K562 (cell line): Measurements from ENCODE around the gene FADS1. TPM values are rescaled to one million over a fixed set of nuclear protein-coding genes. Genes with fewer than 3 reads are reported as not detected.

Source experiments
- ATAC-seq: fragments of 200-7000 bp; cut with Tn5 transposase; 3 replicates; pipeline ENCODE4 v1.9.1; 2020; ENCODE audit warnings: moderate library complexity
- BruUV-seq: library from RNA; stranded (reverse); fragments of 400-500 nt; replicated peaks from 2 replicates; lab custom pipeline; 2021; lab: Mats Ljungman, UMichigan
- CTCF ChIA-PET: fragments of 300-600 bp; formaldehyde crosslinking; extraction: SDS; loops from one replicate; lab custom pipeline; 2021; ENCODE audit warnings: low intra/inter-chr PET ratio; lab: Yijun Ruan, JAX
- POLR2A ChIA-PET: fragments of 300-600, 350-650 bp; sonication (Branson Sonifier 250); formaldehyde crosslinking; extraction: SDS; loops from one replicate; lab custom pipeline; 2021; ENCODE audit warnings: antibody characterized with exemption, inconsistent platforms; lab: Yijun Ruan, JAX
- DNase-seq, 4 experiments: peaks; one replicate each; pipeline versions ENCODE4 v3.0.0 to v3.0.0-alpha.2; 2011 to 2018; ENCODE audit warnings: low spot score in 3 of 4, mixed read lengths in 3 of 4; ENCODE audit errors: extremely low read depth in 1 of 4
- FAIRE-seq: peaks from 2 replicates; lab custom pipeline; 2011; peaks lifted over from hg19 to GRCh38; lab: Jason Lieb, UNC
- H2AFZ ChIP-seq: 2 replicates; pipeline ENCODE4 v1.6.0; 2011; ENCODE audit warnings: low read depth, low read length, control low read depth, inconsistent platforms
- H3K27ac ChIP-seq: fragments of 200-600 bp; 3 replicates; pipeline ENCODE4 v1.8.0; 2011; ENCODE audit warnings: low read depth, mild to moderate bottlenecking, control low read depth, inconsistent platforms, low read length, moderate library complexity, mixed read lengths; ENCODE audit errors: extremely low read depth
- H3K27me3 ChIP-seq, 2 experiments: fragments of 300-600 bp in 1 of 2; 2 replicates in 1 of 2; 3 replicates in 1 of 2; pipeline versions ENCODE4 v1.6.0 to v1.8.0; 2011; ENCODE audit warnings: inconsistent platforms in 2 of 2, low read length in 2 of 2, mild to moderate bottlenecking in 1 of 2, mixed read lengths in 1 of 2, moderate library complexity in 1 of 2; ENCODE audit not compliant: control insufficient read depth in 2 of 2, insufficient read depth in 2 of 2
- H3K36me3 ChIP-seq: fragments of 300-600 bp; 3 replicates; pipeline ENCODE4 v1.8.0; 2011; ENCODE audit warnings: mild to moderate bottlenecking, low read length, inconsistent platforms; ENCODE audit not compliant: control insufficient read depth, insufficient read depth
- H3K4me1 ChIP-seq, 2 experiments: fragments of 200-600 bp in 1 of 2; replicated peaks in 1 of 2; 2 replicates in 1 of 2; 3 replicates in 1 of 2; pipeline versions ENCODE4 v1.5.1 to v1.8.0; 2011; ENCODE audit warnings: inconsistent platforms in 2 of 2, low read length in 2 of 2, mild to moderate bottlenecking in 1 of 2, mixed read lengths in 1 of 2, moderate library complexity in 1 of 2; ENCODE audit not compliant: control insufficient read depth in 2 of 2, insufficient read depth in 2 of 2
- H3K4me2 ChIP-seq: 2 replicates; pipeline ENCODE4 v1.6.1; 2011; ENCODE audit warnings: low read length, control low read depth, inconsistent platforms, mixed read lengths; ENCODE audit not compliant: insufficient read depth
- H3K4me3 ChIP-seq: fragments of 200-600 bp; sonication (generic), shearing (Covaris generic); 2 replicates; pipeline ENCODE4 v1.5.1; 2016; ENCODE audit warnings: control low read depth, inconsistent platforms
- H3K79me2 ChIP-seq: fragments of 200-600 bp; 3 replicates; pipeline ENCODE4 v1.8.0; 2011; ENCODE audit warnings: low read length, inconsistent platforms; ENCODE audit not compliant: control insufficient read depth, insufficient read depth
- H3K9ac ChIP-seq, 2 experiments: 2 replicates each; pipeline versions ENCODE4 v1.6.0 to v1.6.1; 2011; ENCODE audit warnings: low read depth in 2 of 2, low read length in 2 of 2, control low read depth in 1 of 2, inconsistent platforms in 1 of 2, mild to moderate bottlenecking in 1 of 2, mixed read lengths in 1 of 2; ENCODE audit not compliant: insufficient read depth in 1 of 2
- H3K9me1 ChIP-seq: one replicate; pipeline ENCODE4 v1.6.0; 2011; ENCODE audit warnings: inconsistent platforms, mild to moderate bottlenecking, low read length, moderate library complexity; ENCODE audit not compliant: control insufficient read depth, insufficient read depth
- H3K9me3 ChIP-seq: replicated peaks from 2 replicates; pipeline ENCODE4 v1.5.1; 2011; ENCODE audit warnings: low read depth, low read length, inconsistent platforms; ENCODE audit not compliant: control insufficient read depth, insufficient read depth
- H4K20me1 ChIP-seq: replicated peaks from 2 replicates; pipeline ENCODE4 v1.6.1; 2011; ENCODE audit warnings: low read length, inconsistent platforms, mixed read lengths; ENCODE audit not compliant: control insufficient read depth, insufficient read depth
- FIP1L1 ChIP-seq: fragments of 200-400 bp; formaldehyde crosslinking; IDR thresholded peaks from 2 replicates; pipeline ENCODE4 v1.6.1; 2018; ENCODE audit warnings: mild to moderate bottlenecking, low read depth, low read length; ENCODE audit not compliant: poor library complexity, severe bottlenecking
- NR2C1 ChIP-seq, 2 experiments: fragments of 450-650 bp; IDR thresholded peaks; 2 replicates each; pipeline ENCODE4 v1.6.1; 2017; ENCODE audit warnings: mild to moderate bottlenecking in 2 of 2, antibody characterized with exemption in 1 of 2, inconsistent platforms in 1 of 2, missing compliant biosample characterization in 1 of 2, missing genetic modification characterization in 1 of 2
- NR2C2 ChIP-seq, 2 experiments: fragments of 200-800 bp in 1 of 2; sonication (Bioruptor generic) in 1 of 2; sonication (generic) in 1 of 2; formaldehyde crosslinking in 1 of 2; IDR thresholded peaks; 2 replicates each; pipeline versions ENCODE4 v1.6.1 to v1.8.0; 2016 to 2022; ENCODE audit warnings: mild to moderate bottlenecking in 1 of 2, missing compliant biosample characterization in 1 of 2, missing genetic modification characterization in 1 of 2, missing genetic modification reagents in 1 of 2
- POLR2G ChIP-seq: fragments of 200-400 bp; formaldehyde crosslinking; IDR thresholded peaks from 2 replicates; pipeline ENCODE4 v1.6.1; 2017; ENCODE audit warnings: low read depth, mild to moderate bottlenecking, antibody characterized with exemption, low read length, moderate library complexity
- SMAD1 ChIP-seq: fragments of 150-350 bp; IDR thresholded peaks from 2 replicates; pipeline ENCODE4 v1.6.1; 2014; ENCODE audit warnings: low read length, low read depth; ENCODE audit not compliant: partially characterized antibody
- ZBTB7A ChIP-seq: IDR thresholded peaks from 2 replicates; pipeline ENCODE4 v1.6.1; 2011; ENCODE audit warnings: low read depth, mild to moderate bottlenecking, low read length, moderate library complexity, borderline replicate concordance; ENCODE audit not compliant: control insufficient read depth
- WGBS: fragments of 100-300 bp; shearing (Covaris generic); methylation state at CpG from one replicate; pipeline ENCODE4 v1.1.6; 2016; ENCODE audit warnings: low coverage, mixed read lengths; ENCODE audit not compliant: insufficient coverage; ENCODE audit errors: missing lambda C conversion rate; 5-methylcytosine and 5-hydroxymethylcytosine counted together
- in situ Hi-C: fragments of 300-500 bp; cut with MboI; formaldehyde crosslinking; loops from 4 replicates; pipeline ENCODE4 v1.15.0; 2018; ENCODE audit warnings: inconsistent platforms, mixed read lengths
- intact Hi-C: fragments of 100-400 bp; cut with micrococcal nuclease; formaldehyde crosslinking; loops from 2 replicates; pipeline ENCODE4 v1.14.2; 2022
- polyA plus RNA-seq, 8 experiments: library from polyadenylated mRNA; depleted of rRNA in 4 of 8; stranded (reverse) in 5 of 8; unstranded in 3 of 8; fragments of >200 nt; fragmentation: Nextera tagmentation in 2 of 8; fragmentation: Illumina TruSeq in 1 of 8; extraction: Ambion mirVana in 2 of 8; extraction: Trizol in 1 of 8; gene quantifications; 2 replicates each; pipeline versions ENCODE4 v1.2.1 to v1.2.3, GENCODE V29; 2011 to 2014; ENCODE audit warnings: inconsistent platforms in 1 of 8, missing spikeins in 1 of 8
- total RNA-seq, 7 experiments: library from RNA; depleted of rRNA in 6 of 7; stranded (reverse); fragments of >200 nt in 6 of 7; fragmentation: Illumina TruSeq in 2 of 7; extraction: Trizol in 2 of 7; gene quantifications; 2 replicates each; pipeline versions ENCODE4 v1.2.1 to v1.2.3, GENCODE V29; 2011 to 2021; ENCODE audit warnings: low replicate concordance in 1 of 7
- TF ChIP-seq, protein P1 (sequence below): sonication (generic); formaldehyde crosslinking; IDR thresholded peaks from 2 replicates; pipeline ENCODE4 v1.8.0; 2022; ENCODE audit warnings: mild to moderate bottlenecking, missing genetic modification reagents, borderline replicate concordance
- TF ChIP-seq, protein P2 (sequence below): fragments of 450-650 bp; formaldehyde crosslinking; IDR thresholded peaks from 2 replicates; pipeline ENCODE4 v1.4.0; 2022; ENCODE audit warnings: mild to moderate bottlenecking, moderate library complexity
- TF ChIP-seq, protein P3 (sequence below): fragments of 450-650 bp; IDR thresholded peaks from 2 replicates; pipeline ENCODE4 v1.6.1; 2016

Gene FADS1
- total and polyA plus RNA-seq, 9 of the 15 experiments (the other 6 are each of a cell fraction or from before 2014, with no cell fraction given) = 110 to 864 (median 364) TPM

DNA sequence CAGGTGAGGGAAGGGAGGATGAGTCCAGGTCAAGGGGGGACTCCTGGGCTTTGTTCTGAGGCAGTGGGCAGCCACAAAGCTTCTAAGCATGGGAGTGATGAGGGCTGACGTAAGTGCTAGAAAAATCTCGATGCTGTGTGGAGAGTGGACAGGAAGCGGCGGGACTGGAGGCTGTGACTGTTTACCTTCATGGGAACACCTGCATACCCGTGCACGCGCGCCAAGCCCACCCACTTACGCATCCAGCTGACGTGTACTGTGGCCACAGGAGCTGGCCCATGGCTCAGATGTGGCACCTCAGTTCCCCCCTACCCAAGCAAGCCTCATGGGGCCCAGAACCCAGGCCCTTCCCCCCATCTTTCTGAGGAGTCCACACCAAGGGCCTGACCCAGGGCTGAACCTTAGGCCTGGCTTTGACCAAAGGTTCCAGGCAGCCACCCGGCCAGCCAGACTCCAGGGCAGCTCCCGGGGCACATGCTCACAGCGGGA lies 50.4 kb downstream of the FADS1 start:
- intact Hi-C loops = no loop called here
- CTCF ChIA-PET = no interaction called here

DNA sequence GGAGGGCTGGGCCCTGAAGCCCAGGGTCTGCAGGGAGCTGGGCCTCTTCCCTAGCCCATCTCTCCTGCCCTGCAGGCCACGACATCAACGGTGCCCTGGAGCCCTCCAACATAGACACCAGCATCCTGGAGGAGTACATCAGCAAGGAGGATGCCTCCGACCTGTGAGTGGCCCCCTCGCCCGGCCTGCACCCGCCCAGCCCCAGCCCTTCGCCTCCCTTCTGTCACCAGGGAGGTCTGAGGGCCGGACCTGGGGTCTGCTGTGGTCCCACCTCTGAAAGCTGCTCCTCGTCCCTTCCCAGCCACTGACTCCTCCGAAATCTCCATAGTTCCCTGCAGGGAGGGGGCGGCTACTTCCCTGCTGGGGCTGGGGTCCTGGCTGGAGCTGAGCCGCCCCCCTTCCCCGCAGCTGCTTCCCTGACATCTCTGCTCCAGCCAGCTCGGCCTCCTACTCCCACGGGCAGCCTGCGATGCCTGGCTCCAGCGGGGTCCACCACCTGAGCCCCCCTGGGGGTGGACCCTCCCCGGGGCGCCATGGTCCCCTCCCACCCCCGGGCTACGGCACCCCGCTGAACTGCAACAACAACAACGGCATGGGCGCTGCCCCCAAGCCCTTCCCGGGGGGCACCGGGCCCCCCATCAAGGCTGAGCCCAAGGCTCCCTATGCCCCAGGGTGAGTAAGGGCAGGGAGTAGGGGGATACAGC lies 51.1 kb downstream of the FADS1 start:
- DNase-seq (no peak), ATAC-seq (no peak), FAIRE-seq (no peak)
- Histone ChIP-seq H2AFZ (no peak overlapping the region), H3K9me1 (no peaks in the 10 kb centered on the region), H3K4me2 (no peak overlapping the region), H3K36me3 (0 out of 3 replicates have a peak, but pooled peaks cover 3% of the 10 kb centered on the region), H3K9ac (peak overlapping the region in 1 of 2 experiments; percentile 75; a peak in 2 of 4 replicates), H3K27me3 (no peaks in the 10 kb centered on the region), H3K4me1 (peaks cover 12 to 74% of the 10 kb centered on the region in 2 experiments; a peak in 4 of 5 replicates), H3K79me2 (no peaks in the 10 kb centered on the region; the same call in 2 of the 3 replicates), H3K4me3 (no peak overlapping the region), H3K9me3 (no peaks in the 10 kb centered on the region), H3K27ac (no peak overlapping the region), H4K20me1 (0 out of 2 replicates have a peak, but pooled peaks cover 6% of the 10 kb centered on the region)
- 79% methylated on average over 11 of the region's 26 CpGs for WGBS
- CTCF ChIA-PET = no interaction called here
- BruUV-seq = no TSS peak
- in situ Hi-C loops (no loop called here), intact Hi-C loops (no loop called here)
- POLR2A ChIA-PET = interaction anchor here (0.7 to 1.8 kb wide), 4 partner anchors 9 to 146 kb away, joined by 3 to 6 read pairs (median 3); no protein-coding TSS in a partner anchor
- no peak for TF ChIP-seq NR2C1 (IDR thresholded peaks at IDR 0.05)
- no peak for TF ChIP-seq NR2C1 (tag; IDR thresholded peaks at IDR 0.05)
- TF ChIP-seq, protein P1, sequence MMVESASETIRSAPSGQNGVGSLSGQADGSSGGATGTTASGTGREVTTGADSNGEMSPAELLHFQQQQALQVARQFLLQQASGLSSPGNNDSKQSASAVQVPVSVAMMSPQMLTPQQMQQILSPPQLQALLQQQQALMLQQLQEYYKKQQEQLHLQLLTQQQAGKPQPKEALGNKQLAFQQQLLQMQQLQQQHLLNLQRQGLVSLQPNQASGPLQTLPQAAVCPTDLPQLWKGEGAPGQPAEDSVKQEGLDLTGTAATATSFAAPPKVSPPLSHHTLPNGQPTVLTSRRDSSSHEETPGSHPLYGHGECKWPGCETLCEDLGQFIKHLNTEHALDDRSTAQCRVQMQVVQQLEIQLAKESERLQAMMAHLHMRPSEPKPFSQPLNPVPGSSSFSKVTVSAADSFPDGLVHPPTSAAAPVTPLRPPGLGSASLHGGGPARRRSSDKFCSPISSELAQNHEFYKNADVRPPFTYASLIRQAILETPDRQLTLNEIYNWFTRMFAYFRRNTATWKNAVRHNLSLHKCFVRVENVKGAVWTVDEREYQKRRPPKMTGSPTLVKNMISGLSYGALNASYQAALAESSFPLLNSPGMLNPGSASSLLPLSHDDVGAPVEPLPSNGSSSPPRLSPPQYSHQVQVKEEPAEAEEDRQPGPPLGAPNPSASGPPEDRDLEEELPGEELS (CRISPR knock-in tag) = no peak
- TF ChIP-seq, protein P2, sequence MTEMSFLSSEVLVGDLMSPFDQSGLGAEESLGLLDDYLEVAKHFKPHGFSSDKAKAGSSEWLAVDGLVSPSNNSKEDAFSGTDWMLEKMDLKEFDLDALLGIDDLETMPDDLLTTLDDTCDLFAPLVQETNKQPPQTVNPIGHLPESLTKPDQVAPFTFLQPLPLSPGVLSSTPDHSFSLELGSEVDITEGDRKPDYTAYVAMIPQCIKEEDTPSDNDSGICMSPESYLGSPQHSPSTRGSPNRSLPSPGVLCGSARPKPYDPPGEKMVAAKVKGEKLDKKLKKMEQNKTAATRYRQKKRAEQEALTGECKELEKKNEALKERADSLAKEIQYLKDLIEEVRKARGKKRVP (CRISPR knock-in tag) = no peak
- TF ChIP-seq ZBTB7A = no peak
- no peak for TF ChIP-seq FIP1L1
- TF ChIP-seq, protein P3, sequence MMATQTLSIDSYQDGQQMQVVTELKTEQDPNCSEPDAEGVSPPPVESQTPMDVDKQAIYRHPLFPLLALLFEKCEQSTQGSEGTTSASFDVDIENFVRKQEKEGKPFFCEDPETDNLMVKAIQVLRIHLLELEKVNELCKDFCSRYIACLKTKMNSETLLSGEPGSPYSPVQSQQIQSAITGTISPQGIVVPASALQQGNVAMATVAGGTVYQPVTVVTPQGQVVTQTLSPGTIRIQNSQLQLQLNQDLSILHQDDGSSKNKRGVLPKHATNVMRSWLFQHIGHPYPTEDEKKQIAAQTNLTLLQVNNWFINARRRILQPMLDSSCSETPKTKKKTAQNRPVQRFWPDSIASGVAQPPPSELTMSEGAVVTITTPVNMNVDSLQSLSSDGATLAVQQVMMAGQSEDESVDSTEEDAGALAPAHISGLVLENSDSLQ = no peak
- TF ChIP-seq SMAD1 = no peak

More for the DNA sequence above, 50.4 kb downstream of the FADS1 start:
- Histone ChIP-seq H3K27ac (no peak overlapping the region), H3K9ac (peak overlapping the region in 1 of 2 experiments; percentile 75; a peak in 2 of 4 replicates), H4K20me1 (0 out of 2 replicates have a peak, but pooled peaks cover 6% of the 10 kb centered on the region), H3K79me2 (no peaks in the 10 kb centered on the region; the same call in 2 of the 3 replicates), H3K9me3 (no peaks in the 10 kb centered on the region), H3K4me2 (no peak overlapping the region), H3K36me3 (peaks cover 3% of the 10 kb centered on the region; the same call in 1 of the 3 replicates), H3K27me3 (no peaks in the 10 kb centered on the region), H2AFZ (no peak overlapping the region), H3K9me1 (no peaks in the 10 kb centered on the region), H3K4me3 (no peak overlapping the region), H3K4me1 (peaks cover 12 to 68% of the 10 kb centered on the region in 2 experiments; a peak in 4 of 5 replicates)
- no TSS peak for BruUV-seq
- DNase-seq (no peak), FAIRE-seq (no peak), ATAC-seq (no peak)
- TF ChIP-seq POLR2G (peak; percentile 6; the same call in 1 of the 2 replicates), NR2C2 (CRISPR knock-in tag; IDR thresholded peaks at IDR 0.05) (no peak), NR2C2 (tag; IDR thresholded peaks at IDR 0.05) (no peak)
- WGBS = 90% methylated on average over 13 of the region's 13 CpGs
- POLR2A ChIA-PET = interaction anchor here (0.7 to 1.3 kb wide), 4 partner anchors 9 to 26 kb away, joined by 3 to 6 read pairs (median 5); partner anchors contain the start of genes FEN1 and TMEM258
- in situ Hi-C loops = no loop called here
